ENCODE measurements around the gene SORCS1. TPM values are rescaled to one million over a fixed set of nuclear protein-coding genes. Genes with fewer than 3 reads are reported as not detected.

Gene SORCS1
- polyA plus RNA-seq, 1 of the 3 experiments (the other 2 are of a cell fraction): 0.66 TPM

DNA sequence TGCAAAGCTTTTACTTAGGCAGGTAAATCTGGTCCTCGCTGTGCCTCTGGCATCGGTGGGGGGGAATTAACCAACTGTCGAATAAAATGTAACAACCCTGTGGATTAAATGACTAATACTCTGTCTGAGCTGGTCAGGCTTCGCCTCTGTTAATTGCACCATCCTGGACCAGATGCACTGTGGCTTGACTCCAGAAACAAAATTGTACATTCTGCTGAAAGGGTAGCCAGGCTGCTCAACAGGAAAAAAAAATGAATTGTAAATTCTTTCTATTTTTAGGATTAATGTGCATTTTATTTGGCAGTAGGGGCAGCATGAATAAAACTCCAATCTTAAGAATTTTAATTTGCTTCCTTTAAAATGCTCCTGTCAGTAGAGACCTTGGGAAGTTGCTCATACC is 389.4 kb downstream of the SORCS1 start:
- TF ChIP-seq NFIC (IDR thresholded peaks at IDR 0.05; ENCODE audit: borderline replicate concordance): no peak
- TF ChIP-seq ELF1 (IDR thresholded peaks at IDR 0.05): no peak
- no peak for TF ChIP-seq RAD21 (IDR thresholded peaks at IDR 0.05; ENCODE audit: low read length)
- TF ChIP-seq IRF3 (IDR thresholded peaks at IDR 0.05; ENCODE audit: low read depth, low read length): no peak
- TF ChIP-seq RCOR1 (IDR thresholded peaks at IDR 0.05; ENCODE audit: low read length): no peak
- no peak for TF ChIP-seq POLR2AphosphoS5 (IDR thresholded peaks at IDR 0.05; ENCODE audit: low read depth, low read length)
- no peaks in the 10 kb centered on the region for H4K20me1 ChIP-seq (ENCODE audit: insufficient read depth)
- H3K4me3 ChIP-seq (ENCODE audit: low read depth in 2 of 2, low read length in 1 of 2): no peak overlapping the region
- peaks cover 0 to 17% of the 10 kb centered on the region in 2 experiments; a peak in 2 of 4 replicates for H3K4me1 ChIP-seq (ENCODE audit: control insufficient read depth in 1 of 2, insufficient read depth in 2 of 2, low read depth in 1 of 2, low read length in 1 of 2)
- H3K9me2 ChIP-seq: no peaks in the 10 kb centered on the region
- no peaks in the 10 kb centered on the region; the same call in 1 of the 2 replicates for H3K9me3 ChIP-seq
- CTCF ChIA-PET: no interaction called here
- H3K9ac ChIP-seq: no peak overlapping the region
- 27% methylated on average over 4 of the region's 4 CpGs for WGBS (ENCODE audit: low lambda C conversion rate)
- POLR2A ChIA-PET: no interaction called here
- H3K79me2 ChIP-seq (ENCODE audit: insufficient read depth): no peaks in the 10 kb centered on the region
- peak overlapping the region in 1 of 2 experiments; percentile 39; a peak in 1 of 4 replicates for H3K27ac ChIP-seq (ENCODE audit: low read depth in 2 of 2, low read length in 1 of 2)
- H2AFZ ChIP-seq (ENCODE audit: low read depth): no peak overlapping the region
- no peaks in the 10 kb centered on the region for H3K36me3 ChIP-seq (replicated peaks in 1 of 2; ENCODE audit: control insufficient read depth in 1 of 2, insufficient read depth in 2 of 2, low read length in 1 of 2)
- H3K4me2 ChIP-seq: no peak overlapping the region
- H3F3A ChIP-seq (replicated peaks; ENCODE audit: insufficient read depth): no peaks in the 10 kb centered on the region
- DNase-seq: no peak
- no peaks in the 10 kb centered on the region for H3K27me3 ChIP-seq (ENCODE audit: insufficient read depth)

- TF ChIP-seq FOXM1 (IDR thresholded peaks at IDR 0.05; ENCODE audit: low read depth) (no peak), GATA2 (CRISPR knock-in tag; IDR thresholded peaks at IDR 0.05) (no peak)
- TF ChIP-seq, protein P1, sequence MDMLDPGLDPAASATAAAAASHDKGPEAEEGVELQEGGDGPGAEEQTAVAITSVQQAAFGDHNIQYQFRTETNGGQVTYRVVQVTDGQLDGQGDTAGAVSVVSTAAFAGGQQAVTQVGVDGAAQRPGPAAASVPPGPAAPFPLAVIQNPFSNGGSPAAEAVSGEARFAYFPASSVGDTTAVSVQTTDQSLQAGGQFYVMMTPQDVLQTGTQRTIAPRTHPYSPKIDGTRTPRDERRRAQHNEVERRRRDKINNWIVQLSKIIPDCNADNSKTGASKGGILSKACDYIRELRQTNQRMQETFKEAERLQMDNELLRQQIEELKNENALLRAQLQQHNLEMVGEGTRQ (IDR thresholded peaks at IDR 0.05; ENCODE audit: borderline replicate concordance, low read depth, low read length): no peak
- Histone ChIP-seq H3F3A (replicated peaks; ENCODE audit: insufficient read depth) (no peaks in the 10 kb centered on the region), H3K27me3 (ENCODE audit: insufficient read depth) (no peaks in the 10 kb centered on the region), H3K79me2 (ENCODE audit: insufficient read depth) (no peaks in the 10 kb centered on the region), H3K36me3 (replicated peaks in 1 of 2; ENCODE audit: control insufficient read depth in 1 of 2, insufficient read depth in 2 of 2, low read length in 1 of 2) (no peaks in the 10 kb centered on the region), H3K9me2 (no peaks in the 10 kb centered on the region), H4K20me1 (ENCODE audit: insufficient read depth) (no peaks in the 10 kb centered on the region), H3K9me3 (no peaks in the 10 kb centered on the region), H3K4me1 (ENCODE audit: control insufficient read depth in 1 of 2, insufficient read depth in 2 of 2, low read depth in 1 of 2, low read length in 1 of 2) (peaks cover 0 to 17% of the 10 kb centered on the region in 2 experiments; a peak in 2 of 4 replicates), H3K4me2 (no peak overlapping the region), H3K9ac (no peak overlapping the region), H3K4me3 (ENCODE audit: low read depth in 2 of 2, low read length in 1 of 2) (no peak overlapping the region), H2AFZ (ENCODE audit: low read depth) (no peak overlapping the region), H3K27ac (ENCODE audit: low read depth in 2 of 2, low read length in 1 of 2) (no peak overlapping the region; a peak in 1 of 4 replicates)
- ChIA-PET CTCF (no interaction called here), POLR2A (no interaction called here)
- DNase-seq: no peak
- WGBS (ENCODE audit: low lambda C conversion rate): 7% methylated on average over 2 of the region's 2 CpGs
Observed at GRCh38 chr10:106772957-106773356, 391.5 kb downstream of the SORCS1 start.

DNA sequence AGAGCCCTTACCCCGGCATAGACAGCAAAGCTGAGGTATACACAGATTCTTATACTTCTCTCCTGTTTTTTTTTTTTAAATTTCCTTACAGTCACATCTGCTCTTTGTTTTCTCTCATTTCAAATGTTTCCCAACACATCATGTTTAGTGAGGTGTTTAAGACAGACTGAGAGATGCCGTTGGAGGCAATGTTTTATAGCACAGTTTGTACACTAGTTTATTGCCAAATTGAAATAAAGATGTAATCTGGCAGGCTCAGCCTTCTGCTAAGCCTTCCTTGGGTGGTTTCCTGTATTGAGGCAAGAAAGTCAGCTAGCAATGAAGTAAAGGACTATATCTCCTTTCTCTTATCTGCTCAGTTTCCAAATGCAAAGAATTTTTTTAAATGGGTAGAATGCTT is 393.4 kb downstream of the SORCS1 start:
- Histone ChIP-seq H3K9ac (no peak overlapping the region), H3K9me2 (no peaks in the 10 kb centered on the region), H3K79me2 (ENCODE audit: insufficient read depth) (no peaks in the 10 kb centered on the region), H2AFZ (ENCODE audit: low read depth) (no peak overlapping the region), H3K4me2 (no peak overlapping the region), H3K9me3 (no peaks in the 10 kb centered on the region), H3K4me1 (ENCODE audit: control insufficient read depth in 1 of 2, insufficient read depth in 2 of 2, low read depth in 1 of 2, low read length in 1 of 2) (peaks cover 0 to 17% of the 10 kb centered on the region in 2 experiments; a peak in 2 of 4 replicates), H3K36me3 (replicated peaks in 1 of 2; ENCODE audit: control insufficient read depth in 1 of 2, insufficient read depth in 2 of 2, low read length in 1 of 2) (no peaks in the 10 kb centered on the region), H3K27ac (ENCODE audit: low read depth in 2 of 2, low read length in 1 of 2) (no peak overlapping the region; a peak in 1 of 4 replicates), H4K20me1 (ENCODE audit: insufficient read depth) (no peaks in the 10 kb centered on the region), H3K27me3 (ENCODE audit: insufficient read depth) (no peaks in the 10 kb centered on the region), H3F3A (replicated peaks; ENCODE audit: insufficient read depth) (no peaks in the 10 kb centered on the region), H3K4me3 (ENCODE audit: low read depth in 2 of 2, low read length in 1 of 2) (no peak overlapping the region)
- ChIA-PET CTCF (no interaction called here), POLR2A (no interaction called here)
- 27% methylated on average over 2 of the region's 2 CpGs for WGBS (ENCODE audit: low lambda C conversion rate)
- no peak for DNase-seq
- TF ChIP-seq EZH2phosphoT487 (IDR thresholded peaks at IDR 0.05; ENCODE audit: borderline replicate concordance, low read depth): no peak
- no peak for TF ChIP-seq IRF3 (IDR thresholded peaks at IDR 0.05; ENCODE audit: low read depth, low read length)
- no peak for TF ChIP-seq SIN3A (IDR thresholded peaks at IDR 0.05; ENCODE audit: borderline replicate concordance, low read depth, low read length)
- TF ChIP-seq MXI1 (IDR thresholded peaks at IDR 0.05; ENCODE audit: low read depth, low read length): no peak
- no peak for TF ChIP-seq FOXM1 (IDR thresholded peaks at IDR 0.05; ENCODE audit: low read depth)
- TF ChIP-seq NRF1 (IDR thresholded peaks at IDR 0.05; ENCODE audit: low read depth, low read length): no peak
- no peak for TF ChIP-seq TCF12 (IDR thresholded peaks at IDR 0.05)
- TF ChIP-seq, protein P2, sequence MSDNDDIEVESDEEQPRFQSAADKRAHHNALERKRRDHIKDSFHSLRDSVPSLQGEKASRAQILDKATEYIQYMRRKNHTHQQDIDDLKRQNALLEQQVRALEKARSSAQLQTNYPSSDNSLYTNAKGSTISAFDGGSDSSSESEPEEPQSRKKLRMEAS (IDR thresholded peaks at IDR 0.05; ENCODE audit: low read depth): no peak
- no peak for TF ChIP-seq GATA2 (CRISPR knock-in tag; IDR thresholded peaks at IDR 0.05)
- TF ChIP-seq CHD2 (IDR thresholded peaks at IDR 0.05; ENCODE audit: low read length, partially characterized antibody): no peak
- no peak for TF ChIP-seq NFIC (IDR thresholded peaks at IDR 0.05; ENCODE audit: borderline replicate concordance)
- TF ChIP-seq RXRA (IDR thresholded peaks at IDR 0.05; ENCODE audit: borderline replicate concordance, low read depth): no peak
- TF ChIP-seq USF1 (IDR thresholded peaks at IDR 0.05; ENCODE audit: borderline replicate concordance, low read depth): no peak
- TF ChIP-seq RCOR1 (IDR thresholded peaks at IDR 0.05; ENCODE audit: low read length): no peak
- TF ChIP-seq TEAD4 (IDR thresholded peaks at IDR 0.05; ENCODE audit: borderline replicate concordance, insufficient read depth): no peak
